GM19025 (cell line): ENCODE measurements around the gene SOX18.
"Not testable (repeated sequence)": the region's sequence is repeated elsewhere in the genome, so short reads cannot be mapped to it uniquely, and the experiment has no call there.

Experiments
- ATAC-seq: cut with Tn5 transposase; IDR thresholded peaks from one replicate; pipeline ENCODE4 v1.9.1; 2021; ENCODE audit warnings: mild to moderate bottlenecking, low read depth, moderate library complexity; ENCODE audit not compliant: unreplicated experiment

SOX18 gene

DNA sequence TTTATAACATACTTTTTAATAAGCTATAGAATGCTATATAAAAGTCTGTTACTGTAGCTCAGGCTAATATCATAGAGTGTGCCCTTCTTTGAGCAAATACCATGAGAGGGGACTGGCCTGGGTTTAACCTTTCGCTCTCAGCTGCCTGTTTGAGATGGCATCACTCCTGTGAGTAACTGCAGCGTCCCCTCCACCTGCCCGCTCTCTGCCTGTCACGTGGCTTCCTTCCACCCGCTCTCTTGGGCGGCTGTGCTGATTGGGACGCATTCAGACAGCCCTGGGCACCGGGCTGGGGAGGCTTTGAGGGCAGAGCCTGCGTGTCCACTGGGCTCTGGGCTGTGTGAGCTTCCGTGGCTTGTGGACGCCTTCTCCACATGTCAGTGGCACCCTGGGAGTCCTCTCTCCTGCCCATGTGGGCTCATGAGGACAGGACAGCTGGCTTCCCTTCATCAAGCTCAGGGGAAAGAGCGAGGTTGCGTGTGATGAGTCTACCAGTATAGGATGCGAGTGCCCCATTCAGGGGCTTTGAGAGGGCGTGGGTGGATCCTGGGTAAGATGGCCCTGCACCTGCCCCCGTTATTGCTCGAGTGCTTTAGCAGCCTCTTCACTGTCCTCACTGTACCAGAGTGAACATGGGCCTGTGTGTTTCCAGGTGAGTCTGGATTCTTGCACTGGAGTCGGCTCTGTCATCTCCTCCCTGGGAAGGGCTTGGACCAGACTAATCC lies 24.2 kb downstream of the SOX18 start:
- no peak for ATAC-seq

DNA sequence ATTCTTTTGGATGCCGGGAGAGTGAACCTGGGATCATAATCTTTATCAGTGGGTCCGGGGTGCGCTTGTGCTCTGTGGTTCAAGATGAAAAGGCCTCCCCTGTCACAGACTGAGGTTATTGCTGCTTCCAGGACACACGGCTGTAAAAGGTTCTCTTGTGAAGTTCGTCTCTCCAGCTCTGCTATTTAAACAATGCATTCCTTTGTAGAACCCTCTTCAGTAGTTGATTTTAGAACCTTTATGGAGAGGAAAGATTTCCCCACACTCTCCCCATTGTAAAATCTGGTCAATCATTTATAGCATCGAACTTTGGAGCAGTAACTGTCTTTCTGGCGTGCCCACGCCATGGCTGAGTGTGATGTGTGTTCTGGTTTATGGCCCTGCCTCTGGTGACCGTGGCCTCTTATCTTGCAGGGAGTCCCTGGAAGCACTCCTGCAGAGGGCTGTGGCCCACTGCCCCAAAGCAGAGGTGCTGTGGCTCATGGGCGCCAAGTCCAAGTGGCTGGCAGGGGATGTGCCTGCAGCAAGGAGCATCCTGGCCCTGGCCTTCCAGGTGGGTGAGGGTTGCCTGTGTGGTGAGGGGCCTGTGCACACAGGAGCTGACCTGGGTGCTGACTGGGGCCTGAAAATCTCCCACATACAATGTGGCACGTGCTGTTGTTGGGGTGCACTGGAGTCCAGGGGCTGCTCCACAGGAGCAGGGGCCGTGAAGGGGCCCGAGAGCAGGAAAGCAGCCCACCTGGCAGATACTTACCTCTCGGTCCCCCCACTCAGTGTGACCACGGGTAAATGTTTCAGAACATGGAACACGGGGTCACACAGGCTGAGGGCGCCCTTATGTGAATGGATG lies 25.1 kb downstream of the SOX18 start:
- ATAC-seq, result no peak

DNA sequence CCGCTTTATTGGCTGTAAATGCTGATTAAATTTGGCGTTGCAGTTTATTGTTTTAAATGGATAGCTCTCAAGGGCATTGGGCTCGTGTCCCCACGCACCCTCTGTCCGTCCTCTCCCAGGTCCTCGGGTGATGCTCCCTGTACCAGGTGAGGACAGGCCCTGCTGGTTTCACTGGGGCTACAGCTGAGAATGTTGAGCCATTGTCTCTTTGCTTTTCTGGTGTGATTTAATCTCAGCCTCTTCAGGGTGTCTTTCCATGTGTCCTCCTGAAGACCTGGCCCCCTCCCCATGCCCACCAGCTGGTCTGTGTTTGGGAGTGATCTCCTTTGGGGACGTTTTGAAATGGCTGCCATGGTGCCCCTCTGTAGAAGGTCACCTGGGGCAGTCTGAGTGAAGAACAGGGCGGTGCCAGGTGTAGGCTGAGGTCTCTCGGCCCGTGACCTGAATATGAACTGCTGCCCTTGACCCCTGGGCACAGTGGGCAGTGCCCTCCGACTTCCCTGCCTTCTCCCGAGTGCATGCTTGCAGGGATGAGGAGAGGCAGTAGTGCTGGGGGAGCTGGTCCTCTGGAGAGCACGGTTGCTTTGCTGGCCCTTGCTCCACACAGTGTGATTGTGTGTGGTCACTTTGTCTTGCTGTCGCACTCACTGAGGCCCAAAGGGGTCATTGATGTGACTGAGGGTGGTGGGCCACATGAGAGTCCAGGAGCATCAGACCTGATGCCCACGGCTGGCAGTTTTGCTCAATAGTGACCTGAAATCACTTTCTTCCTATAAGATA lies 25.9 kb downstream of the SOX18 start:
- ATAC-seq, result no peak

DNA sequence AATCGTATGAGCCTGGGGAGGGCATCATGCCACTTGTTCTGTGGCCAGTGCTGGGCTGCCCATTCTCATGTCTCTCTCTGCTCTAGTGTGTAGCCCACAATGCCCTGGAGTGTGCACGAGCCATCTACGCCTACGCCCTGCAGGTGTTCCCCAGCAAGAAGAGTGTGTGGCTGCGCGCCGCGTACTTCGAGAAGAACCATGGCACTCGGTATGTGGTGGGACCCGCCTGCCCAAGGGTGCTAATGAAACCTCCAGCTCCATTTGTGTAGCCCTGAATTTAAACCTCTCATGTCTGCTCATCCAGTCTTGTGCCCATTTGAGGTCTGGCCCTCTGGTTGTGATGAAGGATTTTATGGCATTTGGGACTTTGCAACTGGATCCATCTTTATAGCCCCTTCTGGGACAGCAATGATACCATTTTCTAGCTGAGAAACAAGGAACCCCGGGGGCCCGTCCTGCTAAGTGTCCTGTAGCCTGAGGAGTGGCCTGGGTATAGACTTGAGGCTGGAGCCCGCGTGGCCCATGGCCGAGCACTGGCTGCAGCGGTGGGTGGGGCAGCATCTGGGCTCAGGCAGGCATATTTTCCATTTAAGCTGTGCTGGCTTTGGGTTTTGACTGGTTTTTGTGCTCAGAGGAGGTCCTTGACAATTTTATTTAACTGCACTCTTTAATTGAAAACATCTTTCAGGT lies 26.6 kb downstream of the SOX18 start:
- ATAC-seq, result no peak

DNA sequence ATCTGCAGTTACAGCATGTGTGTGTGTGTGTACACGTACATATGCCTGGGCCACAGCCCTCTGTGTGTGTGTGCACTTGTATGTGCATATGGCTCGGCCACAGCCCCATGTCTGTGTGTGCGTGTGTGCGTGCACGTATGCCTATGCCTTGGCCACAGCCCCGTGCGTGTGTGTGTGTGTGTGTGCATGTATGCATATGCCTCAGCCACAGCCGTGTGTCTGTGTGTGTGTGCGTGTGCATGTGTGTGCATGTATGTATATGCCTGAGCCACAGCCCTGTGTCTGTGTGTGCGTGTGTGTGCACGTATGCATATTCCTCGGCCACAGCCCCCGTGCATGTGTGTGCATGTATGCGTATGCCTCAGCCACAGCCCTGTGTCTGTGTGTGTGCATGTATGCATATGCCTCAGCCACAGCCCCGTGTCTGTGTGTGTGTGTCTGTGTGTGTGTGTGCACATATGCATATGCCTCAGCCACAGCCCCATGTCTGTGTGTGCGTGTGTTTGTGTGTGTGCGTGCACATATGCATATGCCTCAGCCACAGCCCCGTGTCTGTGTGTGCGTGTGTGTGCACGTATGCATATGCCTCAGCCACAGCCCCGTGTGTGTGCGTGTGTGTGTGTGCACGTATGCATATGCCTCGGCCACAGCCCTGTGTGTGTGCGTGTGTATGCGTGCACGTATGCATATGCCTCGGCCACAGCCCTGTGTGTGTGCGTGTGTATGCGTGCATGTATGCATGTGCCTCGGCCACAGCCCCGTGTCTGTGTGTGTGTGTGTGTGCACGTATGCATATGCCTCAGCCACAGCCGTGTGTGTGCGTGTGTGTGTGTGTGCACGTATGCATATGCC lies 28.1 kb downstream of the SOX18 start:
- no peak for ATAC-seq

DNA sequence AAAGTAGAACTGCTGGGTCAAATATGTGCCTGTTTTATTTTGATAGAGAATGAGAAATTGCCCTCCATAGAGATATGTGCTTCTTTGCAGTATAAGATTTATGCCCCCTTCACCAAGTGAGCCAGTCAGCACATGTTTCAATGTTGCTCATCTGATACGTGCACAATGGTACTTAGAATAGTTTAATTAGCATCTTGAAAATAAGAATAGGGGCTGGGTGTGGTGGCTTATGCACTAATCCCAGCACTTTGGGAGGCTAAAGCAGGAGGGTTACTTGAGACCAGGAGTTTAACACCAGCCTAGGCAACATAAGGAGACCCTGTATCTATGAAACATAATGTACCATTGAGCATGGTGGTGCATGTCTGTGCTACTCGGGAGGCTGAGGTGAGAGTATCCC lies 33.8 kb downstream of the SOX18 start:
- ATAC-seq, result no peak

DNA sequence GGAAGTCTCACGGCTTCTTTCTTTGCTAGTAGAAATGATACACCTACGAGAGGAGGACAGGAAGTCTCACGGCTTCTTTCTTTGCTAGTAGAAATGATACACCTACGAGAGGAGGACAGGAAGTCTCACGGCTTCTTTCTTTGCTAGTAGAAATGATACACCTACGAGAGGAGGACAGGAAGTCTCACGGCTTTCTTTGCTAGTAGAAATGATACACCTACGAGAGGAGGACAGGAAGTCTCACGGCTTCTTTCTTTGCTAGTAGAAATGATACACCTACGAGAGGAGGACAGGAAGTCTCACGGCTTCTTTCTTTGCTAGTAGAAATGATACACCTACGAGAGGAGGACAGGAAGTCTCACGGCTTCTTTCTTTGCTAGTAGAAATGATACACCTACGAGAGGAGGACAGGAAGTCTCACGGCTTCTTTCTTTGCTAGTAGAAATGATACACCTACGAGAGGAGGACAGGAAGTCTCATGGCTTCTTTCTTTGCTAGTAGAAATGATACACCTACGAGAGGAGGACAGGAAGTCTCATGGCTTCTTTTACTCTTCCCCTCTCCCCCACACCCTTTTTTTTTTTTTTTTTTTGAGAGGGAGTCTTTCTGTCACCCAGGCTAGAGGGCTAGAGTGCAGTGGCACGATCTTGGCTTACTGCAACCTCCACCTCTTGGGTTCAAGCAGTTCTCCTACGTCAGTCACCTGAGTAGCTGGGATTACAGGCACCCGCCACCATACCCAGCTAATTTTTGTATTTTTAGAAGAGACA lies 36.9 kb downstream of the SOX18 start:
- not testable (repeated sequence) for ATAC-seq

DNA sequence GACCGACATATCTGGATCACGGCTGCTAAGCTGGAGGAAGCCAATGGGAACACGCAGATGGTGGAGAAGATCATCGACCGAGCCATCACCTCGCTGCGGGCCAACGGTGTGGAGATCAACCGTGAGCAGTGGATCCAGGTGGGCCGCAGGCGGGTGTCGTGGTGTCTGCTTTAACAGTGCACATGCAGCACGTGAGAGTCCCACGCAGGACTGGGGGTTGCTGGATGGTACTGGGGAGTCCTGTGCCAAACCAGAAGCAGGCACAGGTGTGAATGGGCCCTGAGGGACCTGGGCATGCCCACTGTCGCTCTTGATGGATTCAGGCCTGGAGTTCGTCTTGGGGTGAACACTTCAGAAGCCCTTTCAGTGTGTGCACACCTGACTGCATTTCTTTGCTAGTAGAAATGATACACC lies 38.1 kb downstream of the SOX18 start:
- ATAC-seq, result no peak

DNA sequence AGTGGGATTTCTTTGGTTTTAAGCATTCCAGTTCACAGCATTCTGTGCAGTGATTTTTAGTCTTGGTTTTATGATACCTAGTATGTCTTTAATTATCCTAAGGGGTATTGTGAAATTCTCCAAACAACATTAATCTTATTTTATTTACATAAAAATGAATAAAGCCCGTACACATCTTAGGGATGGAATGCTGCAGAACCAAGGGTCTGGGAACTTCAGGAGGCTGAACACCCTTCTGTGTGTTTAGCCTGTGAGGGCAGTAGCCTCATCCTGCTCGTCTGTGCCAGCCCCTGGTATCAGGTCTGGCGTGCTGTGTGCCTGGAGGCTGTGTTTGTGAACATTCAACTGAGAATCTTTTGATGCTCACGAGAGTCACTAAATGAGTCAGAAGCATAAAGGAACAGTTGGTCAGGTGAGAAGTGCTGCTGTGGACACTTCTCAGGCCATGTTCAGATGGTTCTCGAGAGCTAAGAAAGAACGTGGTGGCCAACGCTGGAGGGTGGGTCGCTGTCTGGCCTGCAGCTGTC lies 38.7 kb downstream of the SOX18 start:
- no peak for ATAC-seq

DNA sequence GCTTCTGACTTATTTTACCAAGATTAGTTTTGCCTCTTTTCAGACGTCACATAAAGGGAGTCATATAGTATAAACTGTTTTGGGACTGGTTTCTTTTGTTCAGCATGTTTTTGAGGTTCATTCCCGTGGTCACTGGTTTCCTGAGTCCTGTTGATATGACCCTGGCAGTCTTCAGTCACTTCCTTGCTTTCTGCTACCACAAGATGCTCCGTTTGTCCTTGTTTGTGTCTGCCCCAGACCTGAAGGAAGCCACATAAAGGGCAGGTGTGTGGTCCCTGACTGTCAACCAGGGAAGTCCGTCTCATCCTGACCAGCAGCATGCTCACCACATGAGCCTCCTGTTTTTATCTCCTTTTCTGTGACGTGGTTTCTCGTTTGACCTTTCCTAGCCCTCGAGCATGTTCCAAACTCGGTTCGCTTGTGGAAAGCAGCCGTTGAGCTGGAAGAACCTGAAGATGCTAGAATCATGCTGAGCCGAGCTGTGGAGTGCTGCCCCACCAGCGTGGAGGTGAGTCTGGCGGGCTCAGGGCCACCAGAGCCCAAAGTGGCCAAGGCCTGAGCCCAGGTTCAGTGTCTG lies 39.5 kb downstream of the SOX18 start:
- no peak for ATAC-seq

DNA sequence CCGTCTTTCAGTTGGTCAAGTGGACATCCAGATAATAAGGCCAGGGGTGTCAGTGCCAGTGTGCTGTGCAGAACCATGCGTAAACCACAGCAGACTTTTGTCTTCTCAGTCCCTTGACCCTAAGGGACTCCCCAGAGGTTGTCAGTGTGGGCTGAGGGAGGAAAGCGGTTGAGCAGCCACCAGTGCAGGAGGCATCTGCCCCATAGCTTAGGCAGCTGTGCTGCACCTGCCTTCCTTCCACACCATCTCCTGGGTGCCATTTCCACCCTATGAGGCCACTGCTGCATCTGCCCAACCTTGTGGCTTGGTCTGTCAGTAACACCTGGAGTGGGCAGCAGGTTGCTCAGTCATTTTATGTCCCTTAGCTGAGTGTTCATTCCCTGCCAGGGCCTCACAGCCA lies 42.5 kb downstream of the SOX18 start:
- no peak for ATAC-seq

DNA sequence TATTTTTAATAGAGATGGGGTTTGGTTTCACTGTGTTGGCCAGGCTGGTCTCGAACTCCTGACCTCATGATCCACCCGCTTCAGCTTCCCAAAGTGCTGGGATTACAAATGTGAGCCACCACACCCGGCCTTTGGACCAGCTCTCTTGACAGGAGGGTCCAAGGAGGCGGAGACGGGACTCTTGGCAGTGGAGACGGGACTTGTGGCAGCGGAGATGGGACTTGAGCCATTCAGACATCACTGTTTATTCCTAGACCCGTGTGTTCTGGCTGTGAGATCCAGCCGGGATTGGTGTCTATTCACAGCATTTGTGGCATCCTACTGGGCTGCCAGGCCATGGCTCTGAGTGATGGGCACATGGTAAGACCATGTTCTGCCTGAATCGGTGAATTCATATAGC lies 42.9 kb downstream of the SOX18 start:
- no peak for ATAC-seq

DNA sequence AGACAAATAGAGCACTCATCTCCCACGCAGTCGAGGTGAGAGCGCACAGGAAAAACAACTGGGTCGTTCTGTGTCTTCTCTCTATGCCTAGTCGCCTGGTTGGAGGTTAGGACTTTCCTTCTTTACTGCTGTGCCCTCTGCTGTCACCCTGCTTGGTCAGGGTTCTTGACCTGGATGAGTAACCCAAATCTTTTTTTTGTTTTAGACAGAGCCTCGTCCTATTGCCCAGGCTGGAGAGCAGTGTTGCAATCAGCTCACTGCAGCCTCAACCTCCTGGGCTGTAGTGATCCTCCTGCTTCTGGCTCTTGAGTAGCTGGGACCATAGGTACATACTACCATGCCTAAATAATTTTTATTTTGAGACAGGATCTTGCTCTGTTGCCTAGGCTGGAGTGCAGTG lies 44.0 kb downstream of the SOX18 start:
- ATAC-seq, result no peak

DNA sequence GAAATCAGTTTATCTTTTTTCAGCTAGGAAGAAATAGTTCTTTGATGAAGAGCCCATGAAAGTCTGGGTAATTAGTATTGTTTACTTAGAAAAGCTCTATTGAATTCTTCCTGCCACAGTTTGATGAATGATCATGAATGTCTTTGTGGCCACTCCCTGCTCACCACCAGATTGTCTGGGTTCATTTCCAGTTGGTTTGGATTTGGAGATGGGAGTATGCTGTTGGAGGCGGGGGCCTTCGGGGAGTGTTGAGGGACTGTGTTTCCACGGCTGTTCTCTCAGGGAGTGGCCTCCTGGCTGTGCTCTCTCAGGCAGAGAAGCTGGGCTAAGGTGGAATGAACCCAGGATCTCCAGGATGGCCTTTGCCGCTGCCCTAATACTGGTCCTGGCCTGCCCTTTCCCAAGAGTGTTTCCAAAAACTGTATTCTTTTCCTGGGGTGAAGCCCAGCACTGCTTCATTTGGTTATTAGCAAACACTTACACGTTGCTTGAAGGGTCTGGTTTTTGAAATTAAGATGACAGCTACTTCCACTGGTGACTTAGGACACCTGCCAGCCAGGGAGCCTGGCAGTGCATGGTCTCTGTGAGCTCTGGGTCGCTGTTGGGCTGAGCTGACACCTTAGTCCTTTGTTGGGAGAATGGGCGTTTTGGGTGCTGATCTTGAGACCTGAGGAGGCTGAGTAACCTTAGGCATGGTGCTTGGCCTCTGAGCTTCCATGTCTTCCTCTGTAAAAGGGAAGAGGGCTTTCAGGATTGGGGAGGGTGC lies 45.3 kb downstream of the SOX18 start:
- no peak for ATAC-seq

DNA sequence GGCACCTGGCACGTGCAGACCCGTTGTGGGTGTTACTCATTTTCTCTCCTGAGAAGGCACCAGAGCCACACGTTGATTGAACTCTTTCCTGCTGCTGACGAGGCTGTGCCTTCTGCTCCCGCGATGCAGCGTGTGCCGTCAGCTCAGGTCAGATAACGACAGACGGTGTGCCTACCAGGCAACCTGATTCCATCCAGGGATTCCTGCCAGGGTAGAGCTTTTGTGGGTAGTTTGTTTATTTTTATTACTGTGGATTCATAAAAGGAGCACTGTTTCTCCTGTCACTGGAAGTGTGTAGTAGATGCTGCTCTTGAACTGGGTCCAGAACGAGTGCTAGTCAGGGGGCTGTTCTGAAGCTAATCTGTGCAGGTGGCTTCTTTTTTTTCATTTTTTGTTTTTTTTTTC lies 47.8 kb downstream of the SOX18 start:
- no peak for ATAC-seq

DNA sequence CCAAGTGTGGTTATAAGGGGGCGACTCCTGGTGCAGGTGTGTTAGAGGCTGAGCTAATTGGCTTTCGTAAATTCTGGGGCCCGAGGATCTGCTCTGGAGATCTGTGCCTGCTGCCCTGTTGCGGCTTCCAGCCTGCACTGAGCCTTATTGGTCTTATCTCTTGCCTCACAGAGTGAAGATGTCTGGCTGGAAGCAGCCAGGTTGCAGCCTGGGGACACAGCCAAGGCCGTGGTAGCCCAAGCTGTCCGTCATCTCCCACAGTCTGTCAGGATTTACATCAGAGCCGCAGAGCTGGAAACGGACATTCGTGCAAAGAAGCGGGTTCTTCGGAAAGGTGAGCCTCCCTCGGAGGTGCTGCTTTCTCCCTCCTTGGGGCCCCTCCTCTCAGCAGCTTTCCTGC lies 48.5 kb downstream of the SOX18 start:
- no peak for ATAC-seq
